Bronchial epithelial cell (primary cell): Measurements from ENCODE around the gene TMEM233. TPM values are rescaled to one million over a fixed set of nuclear protein-coding genes. Genes with fewer than 3 reads are reported as not detected.

Experiments used
- DNase-seq: peaks from one replicate; pipeline ENCODE4 v3.0.0-alpha.2; 2010; ENCODE audit warnings: low read depth
- FAIRE-seq: peaks from 2 replicates; lab custom pipeline; 2011; peaks lifted over from hg19 to GRCh38; lab: Jason Lieb, UNC
- H3K27me3 ChIP-seq: 2 replicates; pipeline ENCODE4 v1.5.1; 2011; ENCODE audit warnings: low read length; ENCODE audit not compliant: control insufficient read depth, insufficient read depth
- H3K36me3 ChIP-seq: 2 replicates; pipeline ENCODE4 v1.5.1; 2011; ENCODE audit warnings: low read length; ENCODE audit not compliant: control insufficient read depth, insufficient read depth
- H3K4me3 ChIP-seq: 2 replicates; pipeline ENCODE4 v1.5.1; 2011; ENCODE audit warnings: mild to moderate bottlenecking, low read depth, low read length, control low read depth
- total RNA-seq: library from RNA; depleted of rRNA; stranded (reverse); fragments of >200 nt; gene quantifications from 2 replicates; pipeline ENCODE4 v1.2.1, GENCODE V29; 2014
- TF ChIP-seq, protein P1 (sequence below): IDR thresholded peaks from 2 replicates; pipeline ENCODE4 v1.5.1; 2011; ENCODE audit warnings: mild to moderate bottlenecking, moderate library complexity, low read length, control low read depth, inconsistent platforms; ENCODE audit not compliant: insufficient read depth, severe bottlenecking

The TMEM233 gene
- total RNA-seq, 1 donor from 2014 or later, result not detected

DNA sequence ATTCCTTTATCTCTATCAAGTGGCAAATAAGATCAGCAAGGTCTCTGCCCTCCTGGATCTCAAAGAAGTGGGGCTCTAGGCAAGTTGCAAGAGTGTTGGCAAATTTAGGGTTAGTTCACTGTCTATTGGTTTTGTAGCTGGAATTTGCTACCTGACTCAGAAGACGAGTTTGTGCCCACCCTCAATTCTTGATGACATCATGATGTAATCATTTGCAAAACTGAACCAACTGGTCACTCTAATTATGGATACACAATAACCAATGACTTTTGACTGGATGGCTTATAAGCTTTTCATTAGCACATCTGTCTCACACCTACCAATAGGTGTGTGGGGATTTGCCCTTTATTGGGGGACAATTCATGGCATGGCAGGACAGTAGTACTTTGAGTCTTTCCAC is 4.6 kb downstream of the TMEM233 start:
- H3K36me3 ChIP-seq, result no peaks in the 10 kb centered on the region
- peaks cover 5% of the 10 kb centered on the region for H3K27me3 ChIP-seq
- FAIRE-seq, result no peak
- no peak overlapping the region for H3K4me3 ChIP-seq
- TF ChIP-seq, protein P1, sequence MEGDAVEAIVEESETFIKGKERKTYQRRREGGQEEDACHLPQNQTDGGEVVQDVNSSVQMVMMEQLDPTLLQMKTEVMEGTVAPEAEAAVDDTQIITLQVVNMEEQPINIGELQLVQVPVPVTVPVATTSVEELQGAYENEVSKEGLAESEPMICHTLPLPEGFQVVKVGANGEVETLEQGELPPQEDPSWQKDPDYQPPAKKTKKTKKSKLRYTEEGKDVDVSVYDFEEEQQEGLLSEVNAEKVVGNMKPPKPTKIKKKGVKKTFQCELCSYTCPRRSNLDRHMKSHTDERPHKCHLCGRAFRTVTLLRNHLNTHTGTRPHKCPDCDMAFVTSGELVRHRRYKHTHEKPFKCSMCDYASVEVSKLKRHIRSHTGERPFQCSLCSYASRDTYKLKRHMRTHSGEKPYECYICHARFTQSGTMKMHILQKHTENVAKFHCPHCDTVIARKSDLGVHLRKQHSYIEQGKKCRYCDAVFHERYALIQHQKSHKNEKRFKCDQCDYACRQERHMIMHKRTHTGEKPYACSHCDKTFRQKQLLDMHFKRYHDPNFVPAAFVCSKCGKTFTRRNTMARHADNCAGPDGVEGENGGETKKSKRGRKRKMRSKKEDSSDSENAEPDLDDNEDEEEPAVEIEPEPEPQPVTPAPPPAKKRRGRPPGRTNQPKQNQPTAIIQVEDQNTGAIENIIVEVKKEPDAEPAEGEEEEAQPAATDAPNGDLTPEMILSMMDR, result no peak
- DNase-seq, result no peak

DNA sequence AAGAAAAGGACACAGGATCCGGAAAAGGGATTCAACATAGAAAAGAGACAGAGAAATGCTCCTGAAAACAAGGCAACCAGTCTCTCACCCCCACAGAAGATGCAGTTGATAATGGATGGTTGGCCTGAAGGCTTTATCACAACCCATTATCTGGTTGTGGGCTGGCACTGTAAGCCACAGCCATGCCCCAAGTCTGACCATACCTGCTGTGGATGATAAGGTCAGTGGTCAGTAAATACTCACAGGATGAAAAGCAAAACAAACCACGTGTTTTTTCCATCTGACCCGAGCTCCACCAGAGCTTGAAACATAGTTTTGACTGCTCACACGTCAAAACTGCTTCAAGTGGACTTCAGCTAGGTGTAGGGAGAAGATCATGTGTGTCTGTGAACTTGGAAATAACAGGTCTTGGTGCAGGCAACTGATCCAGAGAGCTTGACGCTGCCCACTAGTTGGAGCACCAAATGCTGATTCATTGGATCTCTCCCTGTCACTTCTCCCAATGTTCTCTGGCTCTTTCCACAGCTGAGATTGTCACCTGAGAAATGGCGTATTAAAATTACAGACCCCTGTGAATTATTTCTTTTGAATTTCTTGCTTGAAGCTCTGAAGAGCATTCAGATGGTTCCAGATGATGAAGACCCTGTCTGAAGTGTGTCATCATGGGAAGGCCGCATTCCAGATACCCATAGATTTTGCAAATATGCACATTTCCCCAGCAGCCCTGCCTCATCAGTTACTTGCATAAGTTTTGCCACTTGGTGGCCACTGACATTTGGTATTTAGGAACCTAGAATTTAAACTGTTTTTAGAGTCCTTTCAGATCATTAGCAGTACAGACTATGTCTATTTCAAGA is 8.5 kb downstream of the TMEM233 start:
- Histone ChIP-seq H3K36me3 (no peaks in the 10 kb centered on the region), H3K4me3 (no peak overlapping the region), H3K27me3 (no peaks in the 10 kb centered on the region)
- DNase-seq (no peak), FAIRE-seq (peak; percentile 66)
- TF ChIP-seq, protein P1, result no peak

DNA sequence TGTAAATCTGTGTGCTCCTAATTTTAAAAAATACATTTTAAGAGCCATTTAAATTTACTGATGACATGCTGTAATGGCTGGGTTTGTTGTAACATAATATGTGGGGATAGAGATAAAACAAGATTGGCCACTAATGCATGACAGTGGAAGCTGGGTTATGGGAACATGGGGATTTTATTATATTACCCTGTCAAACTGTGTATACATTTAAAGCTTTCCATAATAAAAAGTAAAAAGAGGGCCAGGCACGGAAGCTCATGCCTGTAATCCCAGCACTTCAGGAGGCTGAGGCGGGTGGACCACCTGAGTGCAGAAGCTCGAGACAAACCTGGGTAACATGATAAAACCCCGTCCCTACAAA is 9.1 kb downstream of the TMEM233 start:
- FAIRE-seq, result no peak
- TF ChIP-seq, protein P1, result no peak

DNA sequence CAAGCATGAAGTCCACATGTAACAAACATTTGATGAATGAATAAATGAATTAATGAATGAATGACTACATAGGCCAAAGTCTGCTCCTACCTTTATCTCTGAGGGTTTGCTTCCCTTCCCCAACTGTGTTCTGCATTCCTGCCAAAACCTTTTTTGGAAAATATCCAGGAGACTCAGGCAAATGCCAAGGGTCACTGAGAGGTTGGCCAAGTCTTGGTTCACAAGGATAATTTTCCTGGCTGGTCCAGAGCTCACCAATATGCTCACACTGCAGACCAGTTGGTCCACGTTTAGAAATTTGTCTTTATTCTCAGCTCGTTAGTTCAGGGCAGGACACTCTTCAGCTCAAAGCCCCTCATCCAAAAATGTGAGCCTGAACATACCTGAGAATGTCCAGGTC is 10.2 kb downstream of the TMEM233 start:
- FAIRE-seq (no peak), DNase-seq (no peak)
- Histone ChIP-seq H3K27me3 (no peaks in the 10 kb centered on the region), H3K36me3 (no peaks in the 10 kb centered on the region), H3K4me3 (no peak overlapping the region)
- TF ChIP-seq, protein P1, result no peak

More for the DNA sequence above, 9.1 kb downstream of the TMEM233 start:
- no peaks in the 10 kb centered on the region for H3K27me3 ChIP-seq
- H3K4me3 ChIP-seq, result no peak overlapping the region
- no peaks in the 10 kb centered on the region for H3K36me3 ChIP-seq
- no peak for DNase-seq

DNA sequence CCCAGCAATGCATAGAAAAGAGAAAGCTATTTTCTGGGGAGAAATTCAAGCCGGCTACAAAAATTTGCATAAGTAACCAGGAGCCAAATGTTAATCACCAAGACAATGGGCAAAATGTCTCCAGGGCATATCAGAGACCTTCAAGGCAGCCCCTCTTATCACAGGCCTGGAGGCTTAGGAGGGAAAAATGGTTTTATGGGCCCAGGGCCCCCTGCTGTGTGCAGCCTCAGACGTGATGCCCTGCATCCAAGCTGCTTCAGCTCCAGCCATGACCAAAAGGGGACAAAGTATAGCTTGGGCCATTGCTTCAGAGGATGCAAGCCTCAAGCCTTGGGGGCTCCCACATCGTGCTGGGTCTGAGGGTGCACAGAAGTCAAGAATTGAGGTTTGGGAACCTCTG is 15.8 kb downstream of the TMEM233 start:
- FAIRE-seq (no peak), DNase-seq (no peak)
- TF ChIP-seq, protein P1, result no peak
- no peaks in the 10 kb centered on the region for H3K27me3 ChIP-seq
- H3K4me3 ChIP-seq, result no peak overlapping the region
- no peaks in the 10 kb centered on the region for H3K36me3 ChIP-seq
